ENCODE measurements around the gene USE1.

DNA sequence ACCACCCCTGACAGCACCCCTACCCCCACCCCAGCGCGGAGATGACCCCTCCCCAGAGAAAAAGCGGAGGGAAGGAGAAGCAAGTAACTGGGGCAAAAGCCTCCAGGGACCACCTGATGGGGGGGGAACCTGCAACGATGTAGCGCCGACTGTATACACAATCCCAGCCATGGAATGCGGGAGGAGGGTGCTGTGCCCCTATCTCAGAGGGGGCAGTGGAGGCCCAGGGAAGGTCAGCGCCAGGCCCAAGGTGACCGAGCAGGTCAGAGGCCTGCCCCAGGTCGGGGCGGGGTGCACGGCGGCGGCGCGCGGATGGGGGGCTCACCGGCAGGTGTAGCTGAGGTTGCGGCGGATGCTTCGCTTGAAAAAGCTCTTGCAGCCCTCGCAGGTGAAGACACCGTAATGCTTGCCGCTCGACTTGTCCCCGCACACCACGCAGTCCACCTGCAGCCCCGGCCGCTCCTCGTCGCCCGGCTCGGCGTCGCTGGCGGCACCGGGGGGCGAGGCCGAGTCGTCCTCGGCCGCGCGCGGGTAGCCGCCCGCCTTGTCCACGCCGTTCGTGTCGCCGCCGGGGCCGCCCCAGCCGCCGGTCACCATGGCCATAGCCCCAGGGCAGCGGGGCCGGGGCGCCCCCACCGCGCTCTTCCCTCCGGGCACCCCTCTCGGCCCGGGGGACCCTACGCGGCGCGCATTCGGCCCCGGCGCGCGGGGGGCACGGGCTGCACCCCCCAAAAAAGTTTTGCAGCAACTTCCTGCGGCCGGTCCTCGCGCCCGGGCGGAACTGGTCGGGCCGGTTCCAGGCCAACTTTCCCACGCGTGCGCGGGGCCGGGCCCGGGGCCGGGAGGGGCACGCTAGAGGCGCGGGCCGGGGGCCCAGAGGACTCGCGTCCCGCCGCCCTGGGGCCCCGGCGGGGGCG is 29.7 kb downstream of the USE1 start:
- TF ChIP-seq, protein P1, sequence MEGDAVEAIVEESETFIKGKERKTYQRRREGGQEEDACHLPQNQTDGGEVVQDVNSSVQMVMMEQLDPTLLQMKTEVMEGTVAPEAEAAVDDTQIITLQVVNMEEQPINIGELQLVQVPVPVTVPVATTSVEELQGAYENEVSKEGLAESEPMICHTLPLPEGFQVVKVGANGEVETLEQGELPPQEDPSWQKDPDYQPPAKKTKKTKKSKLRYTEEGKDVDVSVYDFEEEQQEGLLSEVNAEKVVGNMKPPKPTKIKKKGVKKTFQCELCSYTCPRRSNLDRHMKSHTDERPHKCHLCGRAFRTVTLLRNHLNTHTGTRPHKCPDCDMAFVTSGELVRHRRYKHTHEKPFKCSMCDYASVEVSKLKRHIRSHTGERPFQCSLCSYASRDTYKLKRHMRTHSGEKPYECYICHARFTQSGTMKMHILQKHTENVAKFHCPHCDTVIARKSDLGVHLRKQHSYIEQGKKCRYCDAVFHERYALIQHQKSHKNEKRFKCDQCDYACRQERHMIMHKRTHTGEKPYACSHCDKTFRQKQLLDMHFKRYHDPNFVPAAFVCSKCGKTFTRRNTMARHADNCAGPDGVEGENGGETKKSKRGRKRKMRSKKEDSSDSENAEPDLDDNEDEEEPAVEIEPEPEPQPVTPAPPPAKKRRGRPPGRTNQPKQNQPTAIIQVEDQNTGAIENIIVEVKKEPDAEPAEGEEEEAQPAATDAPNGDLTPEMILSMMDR (IDR thresholded peaks at IDR 0.05): no peak
- peak; percentile 31 for TF ChIP-seq POLR2AphosphoS5 (IDR thresholded peaks at IDR 0.05)
- TF ChIP-seq POLR2A (IDR thresholded peaks at IDR 0.05): no peak

Measured in prostate gland (tissue), 2 donors.